HG03097 (cell line): ENCODE data around the gene PRPSAP2.

Source experiments
- ATAC-seq: cut with Tn5 transposase; IDR thresholded peaks from one replicate; pipeline ENCODE4 v1.9.1; 2021; ENCODE audit not compliant: unreplicated experiment, low FRiP score

The PRPSAP2 gene

GRCh38 chr17:18977021-18977420, 119.1 kb downstream of the PRPSAP2 start:
- no peak for ATAC-seq

DNA sequence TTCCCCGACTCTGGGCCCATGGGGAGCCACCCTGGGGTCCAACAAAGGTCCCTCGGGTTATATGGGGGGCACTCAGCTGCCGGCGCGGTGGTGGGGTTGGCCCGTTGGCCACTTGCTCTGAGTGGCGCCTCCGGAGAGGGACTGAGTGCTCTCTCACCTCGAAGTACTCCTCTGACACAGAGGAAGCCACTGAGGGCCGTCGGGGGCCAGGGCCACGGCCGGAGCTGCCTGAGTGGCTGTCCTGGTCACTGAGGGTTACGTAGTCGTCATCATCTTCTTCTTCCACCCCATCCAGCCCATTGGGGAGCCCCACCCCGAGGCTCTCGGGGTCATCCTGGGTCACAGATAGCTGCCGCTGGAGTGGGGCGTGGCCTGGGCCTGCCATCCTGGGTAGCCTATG, 119.7 kb downstream of the PRPSAP2 start:
- ATAC-seq = no peak

DNA sequence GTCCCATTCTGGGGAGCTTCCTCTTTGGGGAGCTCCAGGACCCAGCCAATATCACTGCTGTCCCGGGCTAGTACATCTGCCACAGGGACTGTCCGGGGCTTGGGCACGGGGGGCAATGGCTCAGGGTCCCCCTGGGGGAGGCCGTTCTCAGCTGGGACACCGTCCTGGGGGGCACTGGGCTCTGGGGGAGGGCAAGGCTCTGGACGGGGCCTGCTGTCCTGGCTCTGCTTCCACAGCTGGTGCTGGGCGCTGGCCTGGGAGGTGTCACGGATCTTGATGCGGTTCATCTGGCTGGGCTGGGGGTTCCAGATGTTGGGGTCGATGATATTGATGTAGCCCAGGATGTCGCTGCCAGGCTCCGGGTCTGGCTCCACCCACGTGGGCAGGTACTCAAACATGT, 120.1 kb downstream of the PRPSAP2 start:
- ATAC-seq = no peak

DNA sequence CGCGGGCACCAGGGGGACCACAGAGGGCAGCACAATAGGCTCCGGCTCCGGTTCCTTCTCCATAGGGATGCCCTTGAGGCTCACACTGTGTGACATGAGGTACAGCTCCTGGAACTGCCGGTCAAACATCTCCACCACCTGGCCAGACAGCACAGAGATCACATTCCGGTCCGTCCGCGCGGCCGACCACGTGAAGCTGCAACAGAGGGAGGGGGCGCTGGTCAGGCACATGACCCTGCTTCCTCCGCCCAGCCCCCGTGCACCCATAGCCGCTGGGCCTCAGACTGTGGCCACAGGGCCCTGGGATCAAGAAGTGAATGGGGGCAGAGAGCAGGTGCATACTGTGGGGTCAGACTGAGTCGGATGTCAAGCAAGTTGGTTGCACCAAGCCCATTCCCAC, 120.7 kb downstream of the PRPSAP2 start:
- ATAC-seq = no peak
